Hepatocyte (in vitro differentiated cells): ENCODE results near the gene NEU4.
"Not testable (repeated sequence)": the region's sequence is repeated elsewhere in the genome, so short reads cannot be mapped to it uniquely, and the experiment has no call there.

Experiments
- CTCF ChIP-seq: fragments of 200-600 bp; sonication (generic); IDR thresholded peaks from 2 replicates; pipeline ENCODE4 v1.5.1; 2016; ENCODE audit warnings: antibody characterized with exemption, mild to moderate bottlenecking; ENCODE audit not compliant: poor library complexity
- EZH2 ChIP-seq: fragments of 200-600 bp; sonication (generic); IDR thresholded peaks from 2 replicates; pipeline ENCODE4 v1.6.1; 2016; ENCODE audit warnings: antibody characterized with exemption, mild to moderate bottlenecking, borderline replicate concordance
- EZH2phosphoT487 ChIP-seq: fragments of 200-600 bp; sonication (generic); IDR thresholded peaks from one replicate; pipeline ENCODE4 v1.6.1; 2018; ENCODE audit warnings: antibody characterized with exemption, mild to moderate bottlenecking, low read depth, moderate library complexity; ENCODE audit not compliant: unreplicated experiment, severe bottlenecking

- not testable (repeated sequence) for TF ChIP-seq CTCF, EZH2phosphoT487, EZH2
Observed at GRCh38 chr2:241806217-241806616, 2.8 kb upstream of the NEU4 start.
